Erythroblast (primary cell): ENCODE results near the gene ADAMTSL1.

Source experiments
- GATA1 ChIP-seq: IDR thresholded peaks from 2 replicates; pipeline ENCODE4 v1.6.1; 2011; ENCODE audit warnings: low read depth, mild to moderate bottlenecking, control low read depth, low read length, moderate library complexity
- POLR2A ChIP-seq: IDR thresholded peaks from 2 replicates; pipeline ENCODE4 v1.6.1; 2011; ENCODE audit warnings: mild to moderate bottlenecking, low read length

- TF ChIP-seq POLR2A (no peak), GATA1 (no peak)
Measured at GRCh38 chr9:18594837-18595236, 120.9 kb downstream of the ADAMTSL1 start.
